NCI-H748 (cell line): ENCODE results near the gene SRGAP2B.
"Not testable (repeated sequence)": the region's sequence is repeated elsewhere in the genome, so short reads cannot be mapped to it uniquely, and the experiment has no call there.

Experiments
- DNase-seq: peaks from one replicate; lab custom pipeline; 2025; ENCODE audit not compliant: unreplicated experiment; lab: John Stamatoyannopoulos, UW

Gene SRGAP2B

DNA sequence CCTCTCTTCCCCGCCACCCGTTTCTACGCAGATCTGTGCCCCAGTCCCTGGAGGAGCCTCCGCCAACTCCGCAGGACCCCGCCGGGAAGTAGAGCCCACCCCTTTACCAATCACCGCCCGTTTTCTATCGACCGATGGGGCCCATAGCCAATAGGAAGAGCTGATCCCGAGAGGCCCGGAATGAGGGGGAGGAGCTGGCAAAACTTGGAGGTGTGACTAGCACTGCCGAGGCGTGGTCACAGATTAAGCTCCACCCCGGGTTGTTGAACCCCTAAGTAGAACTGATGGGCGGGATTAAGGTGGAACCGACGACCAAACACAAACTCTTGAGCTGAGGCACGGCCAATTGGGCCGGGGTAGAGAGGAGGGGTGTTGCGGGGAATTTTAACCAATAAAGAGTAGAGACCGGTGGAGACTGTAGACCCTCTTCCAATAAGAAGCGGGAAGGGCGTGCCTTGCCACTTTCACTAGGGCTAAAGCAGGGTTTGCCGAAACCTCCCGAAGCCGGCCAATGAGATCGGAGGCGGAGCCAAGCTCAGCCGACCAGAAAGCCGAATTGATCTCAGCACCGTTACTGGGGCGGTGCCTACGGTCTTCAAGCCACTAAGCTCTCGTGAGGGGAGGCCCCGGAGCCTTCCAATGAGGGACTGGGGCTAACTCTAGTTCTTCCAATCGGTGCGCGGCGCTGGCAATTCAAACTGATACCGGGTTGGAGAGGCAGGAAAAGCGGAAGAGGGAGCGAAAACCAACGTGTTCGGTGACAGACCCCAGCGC is at the start of gene SRGAP2B, which contains the start of gene FAM72D:
Gene SRGAP2B, minus strand, starts transcription at position 45 of the 774 bp plus-strand sequence. CDS start 2,427 bp downstream, outside the sequence.
Gene FAM72D, plus strand, starts transcription at position 691 of the 774 bp plus-strand sequence. CDS start 874 bp downstream, outside the sequence.
- not testable (repeated sequence) for DNase-seq

DNA sequence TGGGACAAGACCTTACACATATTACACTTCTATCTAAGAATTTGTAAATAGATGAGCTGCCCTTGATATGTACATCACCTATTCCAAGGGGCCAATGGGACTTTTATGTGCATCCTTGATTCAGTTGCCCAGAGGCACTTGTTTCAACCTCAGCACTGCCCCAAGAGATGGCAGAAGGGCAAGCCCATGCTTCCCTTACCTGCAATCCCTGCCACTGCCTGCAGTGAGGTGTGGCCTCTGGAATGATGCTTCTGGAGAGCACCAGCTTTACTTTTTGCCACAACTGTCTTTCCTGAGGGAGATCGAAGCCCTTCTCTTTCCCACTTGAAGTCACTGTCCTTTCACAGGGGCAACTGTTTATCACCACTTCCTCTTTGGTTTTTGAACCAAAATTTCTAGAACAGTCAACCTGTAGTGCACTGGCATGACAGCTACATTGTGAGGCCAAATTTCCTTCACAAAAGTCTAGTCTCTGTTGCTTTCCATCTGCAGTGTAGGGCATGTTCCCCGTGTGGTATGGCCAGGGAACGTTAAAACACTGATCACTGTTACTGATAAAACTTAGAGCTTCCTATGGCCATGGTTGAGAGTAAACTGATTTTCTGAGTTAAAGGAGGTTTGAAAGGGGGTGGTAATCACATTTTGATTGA is 49.3 kb upstream of the SRGAP2B start:
- not testable (repeated sequence) for DNase-seq

DNA sequence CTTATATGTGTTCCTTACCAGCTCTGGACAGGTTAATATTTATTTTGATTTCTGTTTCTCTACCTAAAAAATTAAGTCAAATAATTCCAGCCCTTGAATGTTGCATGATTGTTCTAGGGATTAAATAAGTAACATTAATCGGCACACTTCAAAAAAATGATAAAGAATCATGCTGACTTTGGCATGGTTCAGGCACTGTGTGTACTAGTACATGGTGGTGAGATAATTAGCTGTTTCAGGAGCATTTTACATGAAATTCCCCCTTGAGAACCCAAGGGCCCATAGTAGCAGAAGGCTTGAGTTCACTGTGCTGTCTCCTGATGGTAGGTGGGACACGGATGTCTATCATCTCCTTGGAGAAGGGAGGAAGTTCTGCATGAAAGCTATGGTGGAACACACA is 45.4 kb upstream of the SRGAP2B start:
- DNase-seq: not testable (repeated sequence)

DNA sequence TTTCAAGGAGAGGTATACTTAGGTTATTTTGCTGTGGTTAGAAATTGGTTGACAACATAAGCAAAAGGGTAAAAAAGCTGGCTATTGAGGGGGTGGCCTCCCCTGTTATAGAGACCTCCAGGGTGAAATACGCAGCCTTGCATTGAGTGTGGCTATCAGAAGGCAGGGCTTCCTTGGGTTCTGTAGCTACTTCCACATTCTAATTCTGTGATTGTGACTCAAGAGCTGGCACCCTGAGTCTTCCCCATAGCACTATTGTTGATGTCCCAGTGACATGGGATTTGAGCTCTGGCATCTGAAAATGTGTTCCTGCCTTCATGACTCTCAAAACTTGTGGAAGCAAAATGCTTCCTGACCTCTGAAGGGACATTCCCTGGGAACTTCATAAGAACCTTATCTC is 39.3 kb upstream of the SRGAP2B start:
- not testable (repeated sequence) for DNase-seq

DNA sequence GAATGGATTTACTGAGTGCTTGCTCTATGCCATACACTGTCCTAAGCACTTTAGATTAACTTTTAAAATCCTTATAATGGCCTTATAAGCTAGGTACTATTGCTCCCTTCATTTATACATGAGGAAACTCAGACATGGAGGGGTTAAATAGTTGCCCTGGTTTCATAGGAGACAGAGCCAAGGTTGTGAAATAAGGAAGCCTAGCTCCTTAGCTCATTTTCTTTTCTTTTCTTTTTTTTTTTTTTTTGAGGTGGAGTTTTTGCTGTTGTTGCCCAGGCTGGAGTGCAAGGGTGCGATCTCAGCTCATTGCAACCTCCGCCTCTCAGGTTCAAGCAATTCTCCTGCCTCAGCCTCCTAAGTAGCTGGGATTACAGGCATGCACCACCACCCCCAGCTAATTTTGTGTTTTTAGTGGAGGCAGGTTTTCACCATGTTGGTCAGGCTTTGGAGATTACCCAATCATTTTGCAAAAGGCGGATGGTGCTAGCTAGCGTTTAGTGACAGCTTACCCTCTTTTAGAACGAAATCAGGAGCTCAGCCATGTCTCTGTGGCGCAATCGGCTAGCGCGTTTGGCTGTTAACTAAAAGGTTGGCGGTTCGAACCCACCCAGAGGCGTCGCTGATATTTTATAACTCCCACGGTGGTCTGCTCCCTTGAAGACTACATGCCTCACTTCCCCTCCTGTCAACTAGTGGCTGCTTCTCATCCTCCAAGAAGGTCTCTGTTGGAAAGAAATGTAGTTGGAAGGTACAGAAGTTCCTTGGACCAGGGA is 33.8 kb upstream of the SRGAP2B start:
- not testable (repeated sequence) for DNase-seq

DNA sequence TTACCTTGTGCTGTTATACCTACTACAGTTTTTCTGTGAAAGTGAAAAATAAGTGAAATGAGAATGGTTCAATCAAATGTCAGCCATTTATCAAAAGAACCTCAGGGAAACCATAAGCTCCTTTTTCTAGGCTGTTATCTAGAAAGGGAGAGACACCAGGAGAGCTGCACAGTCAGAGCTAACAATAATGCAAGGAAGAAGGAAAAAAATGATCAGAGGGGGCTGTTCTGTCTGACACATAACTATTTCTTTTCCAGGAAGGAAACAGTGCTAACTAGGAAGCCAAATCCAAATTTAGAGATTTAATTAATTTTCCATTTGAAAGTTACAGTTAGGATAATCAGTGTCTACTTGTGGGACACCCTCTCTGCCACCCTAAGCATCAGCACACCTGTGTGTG is 32.0 kb upstream of the SRGAP2B start:
- DNase-seq: not testable (repeated sequence)

DNA sequence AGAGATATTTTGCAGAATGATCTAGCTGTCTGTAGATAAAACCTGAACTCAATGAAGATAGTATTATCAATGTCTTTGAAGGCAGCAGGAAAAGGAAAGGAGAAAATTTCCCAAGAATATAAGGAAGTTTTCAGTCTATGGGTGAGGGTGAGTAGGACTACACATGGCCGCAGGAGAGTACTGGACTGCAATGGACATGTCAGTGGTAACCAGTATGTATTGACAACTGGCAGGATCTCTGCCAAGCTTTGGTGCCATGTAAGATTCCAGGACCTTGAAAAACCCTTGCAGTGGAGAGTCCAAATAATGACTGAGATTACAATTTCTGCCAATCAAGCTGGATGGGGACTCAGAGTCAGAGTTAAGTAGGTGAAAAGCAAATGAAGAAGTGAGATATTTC is 30.0 kb upstream of the SRGAP2B start:
- DNase-seq: not testable (repeated sequence)

DNA sequence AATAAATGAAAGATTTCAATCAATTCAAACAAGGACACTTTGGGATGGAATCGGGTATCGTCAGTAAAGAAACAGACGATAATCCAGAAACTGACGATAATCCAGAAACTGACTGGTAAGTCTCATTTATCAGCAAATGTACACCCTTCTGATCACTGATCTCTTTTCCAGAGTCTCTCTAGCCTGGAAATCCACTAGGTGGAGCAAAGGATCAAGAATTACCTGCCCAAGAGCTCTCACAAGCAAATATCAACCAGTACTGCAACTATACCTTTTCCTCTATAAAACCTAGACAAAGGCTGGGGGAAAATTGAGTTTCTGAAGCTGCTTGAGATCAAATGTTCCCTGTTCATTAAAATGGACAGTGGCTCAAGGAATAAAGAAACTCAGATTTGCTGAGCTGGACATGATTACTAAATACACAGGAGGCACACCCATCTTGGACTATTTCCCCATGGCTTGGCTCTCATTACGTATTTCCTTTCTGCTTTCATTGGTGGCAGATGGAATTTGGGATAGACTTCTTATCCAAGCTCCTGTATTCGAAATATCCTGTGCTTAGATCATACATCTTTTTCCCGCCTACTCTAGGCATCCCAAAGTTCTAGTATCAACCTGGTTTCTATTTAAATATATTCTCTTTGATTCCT is 29.0 kb upstream of the SRGAP2B start:
- DNase-seq: not testable (repeated sequence)

DNA sequence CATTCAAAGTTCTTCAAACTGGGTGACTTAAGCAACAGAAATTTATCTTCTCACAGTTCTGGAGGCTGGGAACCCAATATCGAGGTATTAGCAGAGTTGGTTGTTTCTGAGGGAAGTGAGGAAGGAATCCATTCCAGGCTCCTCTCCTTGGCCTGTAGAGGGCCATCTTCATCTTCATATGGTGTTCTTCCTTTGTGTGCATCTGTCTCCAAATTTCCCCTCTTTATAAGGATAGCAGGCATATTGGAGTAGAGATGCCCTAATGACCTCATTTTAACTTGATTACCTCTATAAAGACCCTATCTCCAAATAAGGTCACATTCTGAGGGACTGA is 27.9 kb upstream of the SRGAP2B start:
- not testable (repeated sequence) for DNase-seq

DNA sequence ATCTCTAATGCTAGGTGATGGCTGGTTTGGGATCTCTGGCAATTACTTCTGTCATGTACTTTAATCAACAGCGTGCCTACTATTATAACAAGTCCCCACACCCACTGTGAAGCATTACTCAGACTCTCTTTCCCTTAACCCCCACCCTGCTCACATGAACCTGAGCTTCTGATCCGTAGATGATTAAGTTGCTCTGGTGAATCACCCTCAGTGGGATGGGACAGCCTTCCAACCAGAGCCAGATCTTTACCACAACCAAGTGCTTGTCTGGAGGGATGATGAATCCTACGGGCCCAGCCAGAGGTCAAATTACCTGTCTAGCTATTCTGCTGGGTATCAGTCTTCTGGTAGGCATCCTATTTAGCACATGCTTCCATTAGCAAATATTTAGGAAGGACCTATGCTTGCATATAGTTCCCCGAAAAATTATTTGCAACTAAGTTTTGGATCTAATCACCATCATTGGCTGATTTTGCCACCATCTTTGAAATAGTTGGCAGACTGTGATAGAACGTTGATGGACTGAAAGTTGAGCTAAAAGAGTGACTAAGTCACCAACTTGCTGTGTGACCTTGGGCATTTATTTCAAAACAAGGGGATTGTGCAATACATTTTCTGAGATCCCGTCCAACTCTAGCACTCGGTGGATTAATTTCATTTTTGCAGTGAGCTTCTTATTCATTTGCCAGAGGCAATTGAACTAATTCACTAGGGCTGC is 27.4 kb upstream of the SRGAP2B start:
- DNase-seq: not testable (repeated sequence)

DNA sequence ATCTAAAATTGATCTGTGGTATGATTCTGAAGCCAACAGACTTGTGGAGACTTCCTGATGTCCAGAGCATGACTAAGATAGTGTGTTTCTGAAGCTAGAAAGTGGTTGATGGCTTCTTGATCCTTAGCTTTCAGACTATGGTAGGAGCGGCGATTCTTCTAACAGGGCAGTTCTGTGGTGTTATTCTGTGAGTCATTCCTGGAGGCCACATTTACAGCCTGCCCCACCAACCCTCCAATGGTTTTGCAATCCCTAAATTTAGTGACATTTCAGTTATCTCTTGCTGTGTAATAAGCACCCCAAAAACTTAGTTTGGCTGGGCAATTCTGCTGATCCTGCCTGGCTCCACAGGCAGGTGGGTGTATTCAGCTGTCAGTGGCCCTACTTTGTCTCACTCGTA is 24.7 kb upstream of the SRGAP2B start:
- not testable (repeated sequence) for DNase-seq

DNA sequence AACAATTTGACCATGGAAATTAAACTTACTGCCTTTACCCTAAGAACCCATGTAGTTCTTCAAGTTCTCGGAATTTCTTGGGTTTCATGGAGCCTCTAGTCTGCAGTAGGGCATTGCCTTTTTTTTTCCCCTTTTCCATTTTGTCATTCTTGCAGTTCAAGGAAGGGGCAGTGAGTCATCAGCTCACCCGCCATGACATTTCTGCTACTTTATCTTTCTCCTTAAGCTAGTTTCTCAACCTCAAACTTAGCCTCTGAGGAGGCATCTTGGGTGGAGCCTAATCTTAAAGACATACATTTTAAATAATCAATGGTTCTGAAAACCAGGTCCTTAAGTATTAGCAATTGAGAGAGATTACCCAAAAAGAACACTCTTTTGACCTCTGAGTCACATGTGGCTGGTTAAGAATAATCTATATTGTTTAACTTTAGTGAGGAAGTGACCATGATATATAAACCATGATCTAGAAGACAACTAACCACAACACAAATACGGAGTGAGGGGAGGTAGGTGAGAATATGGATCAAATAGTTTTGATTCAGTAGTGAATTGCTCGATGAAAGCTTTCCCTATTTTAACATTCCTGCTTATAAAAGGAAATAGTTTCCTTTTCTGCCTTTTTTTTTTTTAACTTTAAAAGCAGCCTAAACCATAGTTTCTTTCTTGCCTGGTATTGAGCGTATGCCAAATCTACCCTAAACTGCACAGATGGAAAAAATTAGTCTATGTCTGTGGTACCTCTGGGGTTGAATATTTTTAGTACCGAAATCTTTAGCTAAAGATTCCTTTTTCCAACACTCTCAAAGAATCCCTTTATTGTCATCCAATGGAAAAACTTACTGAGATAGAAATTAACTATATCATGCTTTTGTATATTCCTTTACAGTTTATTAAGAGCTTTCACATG is 20.7 kb upstream of the SRGAP2B start:
- DNase-seq: not testable (repeated sequence)

DNA sequence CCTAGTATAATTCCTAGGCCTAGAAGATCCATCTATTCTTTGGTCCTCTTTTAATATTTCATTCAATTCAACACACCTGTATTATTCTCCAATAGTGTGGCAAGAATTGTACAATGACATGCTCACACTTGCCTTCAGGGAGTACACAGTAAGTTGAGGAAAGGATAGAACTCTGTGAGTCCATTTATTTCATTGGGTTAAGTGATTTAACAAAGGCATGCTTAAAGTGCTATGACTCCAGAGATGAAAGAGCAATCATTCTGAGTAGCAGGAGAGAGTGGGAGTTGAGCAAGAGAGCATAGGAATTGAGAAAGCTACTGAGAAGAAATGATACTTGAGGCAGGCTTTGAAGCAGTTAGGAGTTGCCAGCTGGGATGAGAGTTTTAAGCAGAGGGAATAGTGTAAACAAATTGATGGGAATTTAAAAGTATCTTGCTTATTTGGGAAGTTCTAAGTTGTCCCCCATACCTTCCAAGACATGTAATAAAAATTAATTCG is 19.5 kb upstream of the SRGAP2B start:
- DNase-seq: not testable (repeated sequence)

DNA sequence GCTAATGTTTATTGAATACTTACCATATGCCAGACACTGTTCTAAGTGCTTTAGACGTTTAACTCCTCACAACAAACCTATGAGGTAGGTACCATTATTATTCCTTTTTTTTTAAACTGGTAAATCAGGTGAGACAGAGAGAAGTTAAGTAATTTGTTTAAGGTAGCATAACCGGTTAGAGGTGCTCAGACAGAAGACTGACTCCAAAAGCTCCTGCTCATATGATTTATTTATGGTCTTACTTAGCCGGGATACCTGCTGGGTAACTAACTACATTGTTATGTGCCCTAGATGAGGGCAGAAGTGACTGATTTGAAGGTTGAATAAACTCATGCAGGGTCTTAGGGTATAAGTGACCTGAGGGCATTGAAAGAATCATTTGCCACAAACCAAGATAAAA is 17.6 kb upstream of the SRGAP2B start:
- DNase-seq: not testable (repeated sequence)

DNA sequence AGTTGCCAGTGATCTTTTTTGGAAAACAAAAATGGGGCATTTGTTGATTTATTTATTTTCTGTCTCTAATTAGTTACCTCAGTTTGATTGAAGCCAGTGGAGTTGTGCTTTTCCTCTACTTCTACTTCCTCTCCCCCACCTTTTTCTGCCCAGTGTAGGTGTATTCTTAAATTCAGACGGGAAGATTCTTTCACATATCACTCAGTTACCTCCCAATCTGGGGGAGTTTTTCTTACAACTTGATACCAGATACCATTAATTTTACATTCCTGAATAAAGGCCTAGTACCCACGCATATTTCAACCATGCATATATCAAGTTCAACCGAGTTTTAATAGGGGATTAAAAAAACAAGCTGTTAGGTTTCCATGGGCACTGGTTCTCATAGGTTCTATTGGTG is 16.5 kb upstream of the SRGAP2B start:
- DNase-seq: not testable (repeated sequence)

DNA sequence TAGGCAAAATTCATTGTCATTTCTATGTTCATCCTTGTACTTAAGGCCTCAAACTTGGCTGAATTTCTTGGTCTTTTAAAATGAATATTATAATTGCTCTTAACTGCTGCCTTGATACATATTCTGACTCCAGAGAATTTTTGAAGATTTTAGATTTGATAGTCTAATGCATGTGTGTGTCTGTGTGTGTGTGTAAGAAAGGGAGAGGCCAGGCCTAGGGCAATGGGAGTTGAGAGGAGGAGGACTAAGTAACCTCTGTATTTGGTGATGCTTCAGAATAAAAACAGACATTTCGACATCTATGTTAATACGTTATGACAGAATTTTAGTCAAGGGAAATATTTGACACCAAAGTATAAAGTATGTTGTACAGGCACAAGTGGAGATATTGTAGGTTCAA is 8.2 kb upstream of the SRGAP2B start:
- DNase-seq: not testable (repeated sequence)

DNA sequence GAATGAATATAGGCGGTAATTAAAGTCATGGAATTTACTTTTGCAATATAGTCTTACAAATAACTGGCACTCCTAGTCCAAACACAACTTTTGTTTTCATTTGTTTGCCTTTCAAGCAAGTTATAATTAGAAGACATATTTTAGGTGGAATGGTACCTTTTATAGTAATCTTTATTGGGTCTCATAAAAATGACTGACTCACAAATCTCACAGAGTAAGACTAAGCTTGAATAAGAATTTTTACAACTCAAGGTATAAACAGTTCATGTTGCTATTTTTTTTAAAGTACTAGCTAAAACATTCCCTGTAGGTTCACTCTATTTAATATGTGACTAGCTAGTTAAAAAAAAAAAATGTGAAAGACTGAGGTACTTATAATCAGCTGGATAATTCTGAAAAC is 6.6 kb upstream of the SRGAP2B start:
- not testable (repeated sequence) for DNase-seq

DNA sequence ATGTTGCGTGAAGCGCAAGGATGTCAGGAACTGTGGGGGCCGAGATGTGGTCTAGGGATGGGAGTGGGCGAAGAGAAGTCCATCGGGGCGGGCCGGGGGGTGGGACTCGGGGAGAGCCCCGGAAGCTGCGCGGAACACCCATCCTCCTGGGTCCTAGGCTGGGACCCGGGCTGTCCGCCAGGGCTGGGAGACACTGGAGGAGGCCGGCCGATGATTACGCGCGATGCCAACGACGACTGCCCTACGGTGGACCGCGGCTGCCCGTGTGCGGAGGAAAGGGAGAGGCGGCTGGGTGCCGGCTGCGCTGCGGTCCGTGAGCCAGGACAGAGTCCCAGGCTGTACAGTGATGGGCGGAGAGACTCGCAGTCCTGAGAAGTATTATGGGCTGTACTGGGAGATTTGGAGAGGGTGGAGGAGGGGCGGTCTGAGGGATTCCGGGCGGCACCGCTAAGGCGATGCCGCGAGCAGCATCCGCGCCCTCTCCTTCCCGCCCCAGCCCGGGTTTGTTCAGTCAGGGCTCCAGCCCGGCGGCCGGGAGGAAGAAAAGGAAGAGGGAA is 395 bp downstream of the SRGAP2B start:
- DNase-seq: not testable (repeated sequence)
